ENCODE measurements around the gene ZNF574. TPM values are rescaled to one million over a fixed set of nuclear protein-coding genes. Genes with fewer than 3 reads are reported as not detected.

Gene ZNF574
- total and polyA plus RNA-seq, 2 donors (not counting 3 experiments of a cell fraction or from before 2014, with no cell fraction given), result 13.6 to 15.3 TPM

DNA sequence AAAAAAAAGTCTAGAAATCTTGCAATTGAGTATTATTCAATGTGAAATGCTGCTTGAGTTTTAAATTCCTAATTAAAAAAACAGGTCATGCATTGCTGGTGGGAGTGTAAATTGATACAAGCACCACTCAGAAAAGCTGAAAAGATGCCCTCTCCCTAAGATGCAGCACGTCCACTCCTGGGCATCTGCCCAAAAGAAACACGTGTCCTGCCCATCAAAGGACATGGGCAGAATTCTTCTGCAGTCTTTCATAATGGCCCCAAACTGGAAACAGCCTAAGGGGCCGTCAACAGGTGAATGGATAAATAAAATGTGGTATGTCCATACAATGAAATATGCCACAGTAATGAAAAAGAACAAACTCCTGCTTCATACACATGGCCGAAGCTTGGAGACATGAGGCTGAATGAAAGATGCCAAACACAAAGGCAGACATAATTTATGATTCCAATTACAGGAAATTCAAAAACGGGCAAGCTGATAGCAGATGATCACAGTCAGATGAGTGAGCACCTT lies 48.5 kb downstream of the ZNF574 start:
- ChIA-PET POLR2A (interaction anchor here (1.2 kb wide), 1 partner anchor 11 kb away, joined by 4 read pairs; no protein-coding TSS in a partner anchor), CTCF (interaction anchor here (1.1 to 3.6 kb wide), 11 partner anchors 8 to 314 kb away, joined by 3 to 31 read pairs (median 5); partner anchors contain the start of gene POU2F2)
- no peaks in the 10 kb centered on the region for H4K20me1 ChIP-seq (replicated peaks; ENCODE audit: control insufficient read depth, extremely low read depth, insufficient read depth, low read length)
- dilution Hi-C loops (cut with MboI; ENCODE audit: extremely low pct_ligation_motif_present, low sequenced_read_pairs), result no loop called here
- no peaks in the 10 kb centered on the region for H3K9me1 ChIP-seq (replicated peaks; ENCODE audit: control insufficient read depth, extremely low read depth, insufficient read depth, low read length)
- no peak overlapping the region for H2AFZ ChIP-seq (ENCODE audit: low read depth, low read length)
- no peak for DNase-seq (ENCODE audit: low read depth, low spot score)
- H3K27ac ChIP-seq (ENCODE audit: insufficient read depth, low read depth, low read length), result no peak overlapping the region
- H3K36me3 ChIP-seq (ENCODE audit: control insufficient read depth in 2 of 2, extremely low read depth in 1 of 2, insufficient read depth in 2 of 2, low read length in 2 of 2), result no peaks in the 10 kb centered on the region
- H3K27me3 ChIP-seq (ENCODE audit: control insufficient read depth in 2 of 2, insufficient read depth in 2 of 2, low read length in 2 of 2), result no peaks in the 10 kb centered on the region
- BruUV-seq (replicated peaks), result no TSS peak
- intact Hi-C loops (cut with micrococcal nuclease), result no loop called here
- H3K4me1 ChIP-seq (ENCODE audit: control insufficient read depth, extremely low read depth, insufficient read depth, low read length), result peaks cover 21% of the 10 kb centered on the region
- TF ChIP-seq POLR2AphosphoS5 (IDR thresholded peaks at IDR 0.05; ENCODE audit: insufficient read depth, low read depth, low read length) (no peak), GATA2 (IDR thresholded peaks at IDR 0.05; ENCODE audit: insufficient read depth, insufficient read length, low read depth, low read length) (no peak), JUN (IDR thresholded peaks at IDR 0.05; ENCODE audit: borderline replicate concordance, insufficient read depth, insufficient read length, low read depth) (no peak), POLR2A (IDR thresholded peaks at IDR 0.05; ENCODE audit: low read depth, low read length) (no peak), MYC (IDR thresholded peaks at IDR 0.05; ENCODE audit: low read depth, low read length) (no peak), EZH2 (IDR thresholded peaks at IDR 0.05; ENCODE audit: borderline replicate concordance, low read depth, low read length, severe bottlenecking) (no peak), FOS (IDR thresholded peaks at IDR 0.05; ENCODE audit: borderline replicate concordance, insufficient read depth, low read length) (no peak)
- TF ChIP-seq, protein P1, sequence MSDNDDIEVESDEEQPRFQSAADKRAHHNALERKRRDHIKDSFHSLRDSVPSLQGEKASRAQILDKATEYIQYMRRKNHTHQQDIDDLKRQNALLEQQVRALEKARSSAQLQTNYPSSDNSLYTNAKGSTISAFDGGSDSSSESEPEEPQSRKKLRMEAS (IDR thresholded peaks at IDR 0.05; ENCODE audit: insufficient read depth, insufficient read length), result no peak
- TF ChIP-seq, protein P2, sequence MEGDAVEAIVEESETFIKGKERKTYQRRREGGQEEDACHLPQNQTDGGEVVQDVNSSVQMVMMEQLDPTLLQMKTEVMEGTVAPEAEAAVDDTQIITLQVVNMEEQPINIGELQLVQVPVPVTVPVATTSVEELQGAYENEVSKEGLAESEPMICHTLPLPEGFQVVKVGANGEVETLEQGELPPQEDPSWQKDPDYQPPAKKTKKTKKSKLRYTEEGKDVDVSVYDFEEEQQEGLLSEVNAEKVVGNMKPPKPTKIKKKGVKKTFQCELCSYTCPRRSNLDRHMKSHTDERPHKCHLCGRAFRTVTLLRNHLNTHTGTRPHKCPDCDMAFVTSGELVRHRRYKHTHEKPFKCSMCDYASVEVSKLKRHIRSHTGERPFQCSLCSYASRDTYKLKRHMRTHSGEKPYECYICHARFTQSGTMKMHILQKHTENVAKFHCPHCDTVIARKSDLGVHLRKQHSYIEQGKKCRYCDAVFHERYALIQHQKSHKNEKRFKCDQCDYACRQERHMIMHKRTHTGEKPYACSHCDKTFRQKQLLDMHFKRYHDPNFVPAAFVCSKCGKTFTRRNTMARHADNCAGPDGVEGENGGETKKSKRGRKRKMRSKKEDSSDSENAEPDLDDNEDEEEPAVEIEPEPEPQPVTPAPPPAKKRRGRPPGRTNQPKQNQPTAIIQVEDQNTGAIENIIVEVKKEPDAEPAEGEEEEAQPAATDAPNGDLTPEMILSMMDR (IDR thresholded peaks at IDR 0.05; ENCODE audit: extremely low read depth in 1 of 2, insufficient read depth in 1 of 2, low read depth in 1 of 2, low read length in 2 of 2), result no peak
- no peaks in the 10 kb centered on the region for H3K9me3 ChIP-seq (replicated peaks; ENCODE audit: control insufficient read depth, insufficient read depth, low read length)
- no peak for FAIRE-seq
- no peak overlapping the region for H3K4me2 ChIP-seq (ENCODE audit: insufficient read depth, low read length)
- no peak overlapping the region for H3K9ac ChIP-seq (replicated peaks; ENCODE audit: extremely low read depth, insufficient read depth, low read length)
- H3K4me3 ChIP-seq (replicated peaks in 1 of 3; ENCODE audit: insufficient read depth in 1 of 3, low read depth in 1 of 3, low read length in 3 of 3), result no peak overlapping the region
- no peaks in the 10 kb centered on the region for H3K79me2 ChIP-seq (ENCODE audit: control insufficient read depth, insufficient read depth, low read length)

Measured in endothelial cell of umbilical vein (primary cell).